ENCODE measurements around the gene FXYD6. TPM values are rescaled to one million over a fixed set of nuclear protein-coding genes. Genes with fewer than 3 reads are reported as not detected.

The FXYD6 gene
- total and polyA plus RNA-seq, 12 donors, result 34.3 to 218 (median 94.1) TPM

GRCh38 chr11:117862753-117863152, 13.7 kb downstream of the FXYD6 start:
- no peaks in the 10 kb centered on the region for H3K36me3 ChIP-seq (replicated peaks in 1 of 2)
- no peak for DNase-seq
- TF ChIP-seq POLR2A (IDR thresholded peaks at IDR 0.05), result no peak
- H3K4me3 ChIP-seq, result no peak overlapping the region
- WGBS, 4 donors, result 90 to 100% (median 100%) methylated on average over 1 of the region's 1 CpG; no CpG with 5 or more reads in 1 of the 4 donors
- peaks cover 0 to 41% of the 10 kb centered on the region in 2 donors for H3K4me1 ChIP-seq (replicated peaks in 1 of 2)
- H3K27me3 ChIP-seq, result no peaks in the 10 kb centered on the region
- peak overlapping the region in 2 of 5 donors; percentile 64 to 74 for H3K27ac ChIP-seq
- H3K9me3 ChIP-seq (replicated peaks in 1 of 3), result no peaks in the 10 kb centered on the region
- intact Hi-C loops (cut with DNase I), result no loop called here

GRCh38 chr11:117862019-117862725, 14.3 kb downstream of the FXYD6 start:
- Histone ChIP-seq H3K27ac (peak overlapping the region in 4 of 5 donors; percentile 36 to 74 (median 50)), H3K9me3 (replicated peaks in 1 of 3) (no peaks in the 10 kb centered on the region), H3K4me1 (replicated peaks in 1 of 2) (peaks cover 0 to 45% of the 10 kb centered on the region in 2 donors), H3K4me3 (no peak overlapping the region), H3K36me3 (replicated peaks in 1 of 2) (no peaks in the 10 kb centered on the region), H3K27me3 (no peaks in the 10 kb centered on the region)
- intact Hi-C loops (cut with DNase I), result no loop called here
- peak in 3 of 7 donors; percentile 10 to 56 (median 21) for DNase-seq
- whole genome bisulfite sequencing, 4 donors, result 46 to 68% (median 62%) methylated on average over 11 to 12 of the region's 12 CpGs
- TF ChIP-seq CTCF (IDR thresholded peaks at IDR 0.05) (no peak), POLR2A (IDR thresholded peaks at IDR 0.05) (no peak)

GRCh38 chr11:117861151-117862018, 15.1 kb downstream of the FXYD6 start:
- Histone ChIP-seq H3K4me1 (replicated peaks in 1 of 2) (peaks cover 0 to 45% of the 10 kb centered on the region in 2 donors), H3K27ac (peak overlapping the region in 4 of 5 donors; percentile 36 to 74 (median 50)), H3K27me3 (no peaks in the 10 kb centered on the region), H3K36me3 (replicated peaks in 1 of 2) (no peaks in the 10 kb centered on the region), H3K9me3 (replicated peaks in 1 of 3) (no peaks in the 10 kb centered on the region), H3K4me3 (no peak overlapping the region)
- WGBS, 4 donors, result 43 to 59% (median 48%) methylated on average over 11 to 13 of the region's 13 CpGs
- intact Hi-C loops (cut with DNase I), result no loop called here
- TF ChIP-seq POLR2A (IDR thresholded peaks at IDR 0.05) (no peak), CTCF (IDR thresholded peaks at IDR 0.05) (no peak)
- DNase-seq, result peak in 5 of 7 donors; percentile 29 to 87 (median 47)

- H3K27ac ChIP-seq, result no peak overlapping the region
- intact Hi-C loops (cut with DNase I), result no loop called here
- WGBS, 4 donors, result 76 to 95% (median 83%) methylated on average over 6 of the region's 6 CpGs
These were observed 16.3 kb downstream of the FXYD6 start for GRCh38 chr11:117860139-117860538.

GRCh38 chr11:117859488-117860112, 16.9 kb downstream of the FXYD6 start:
- H3K9me3 ChIP-seq (replicated peaks in 1 of 3), result no peaks in the 10 kb centered on the region
- no peak overlapping the region for H3K27ac ChIP-seq
- no peaks in the 10 kb centered on the region for H3K27me3 ChIP-seq
- no peak overlapping the region for H3K4me3 ChIP-seq
- 78 to 84% (median 80%) methylated on average over 9 of the region's 9 CpGs for WGBS, 4 donors
- H3K36me3 ChIP-seq (replicated peaks in 1 of 2), result no peaks in the 10 kb centered on the region
- peak in 1 of 7 donors; percentile 20 for DNase-seq
- intact Hi-C loops (cut with DNase I), result no loop called here
- H3K4me1 ChIP-seq (replicated peaks in 1 of 2), result peaks cover 0 to 45% of the 10 kb centered on the region in 2 donors
- no peak for TF ChIP-seq POLR2A (IDR thresholded peaks at IDR 0.05)
- no peak for TF ChIP-seq CTCF (IDR thresholded peaks at IDR 0.05)

More at GRCh38 chr11:117860139-117860538, 16.3 kb downstream of the FXYD6 start:
- Histone ChIP-seq H3K4me1 (replicated peaks in 1 of 2) (peaks cover 0 to 45% of the 10 kb centered on the region in 2 donors), H3K9me3 (replicated peaks in 1 of 3) (no peaks in the 10 kb centered on the region), H3K27me3 (no peaks in the 10 kb centered on the region), H3K4me3 (no peak overlapping the region), H3K36me3 (replicated peaks in 1 of 2) (no peaks in the 10 kb centered on the region)
- DNase-seq, result peak in 2 of 7 donors; percentile 12 to 42
- TF ChIP-seq POLR2A (IDR thresholded peaks at IDR 0.05), result no peak

Measured in adrenal gland (tissue), 12 donors.